Measurements from ENCODE around the gene CCDC88A.

The CCDC88A gene

GRCh38 chr2:55422876-55423665 is 3.4 kb upstream of the CCDC88A start:
- no peak for DNase-seq

GRCh38 chr2:55421326-55421725 is 1.7 kb upstream of the CCDC88A start:
- no peak for DNase-seq

GRCh38 chr2:55420871-55421270 is 1.2 kb upstream of the CCDC88A start:
- no peak for DNase-seq

GRCh38 chr2:55420439-55420725 is 726 bp upstream of the CCDC88A start:
- no peak for DNase-seq

GRCh38 chr2:55419233-55419678 is 400 bp downstream of the CCDC88A start:
- DNase-seq = no peak

- DNase-seq = no peak
These were observed 984 bp downstream of the CCDC88A start for GRCh38 chr2:55418512-55419232.

GRCh38 chr2:55418072-55418471 is 1.6 kb downstream of the CCDC88A start:
- DNase-seq = no peak

GRCh38 chr2:55416786-55417568 is 2.7 kb downstream of the CCDC88A start:
- no peak for DNase-seq

GRCh38 chr2:55415300-55415699 is 4.4 kb downstream of the CCDC88A start:
- no peak for DNase-seq

- DNase-seq = no peak
These were observed 10.5 kb downstream of the CCDC88A start for GRCh38 chr2:55408918-55409868.

- no peak for DNase-seq
These were observed 11.4 kb downstream of the CCDC88A start for GRCh38 chr2:55408098-55408882.

- no peak for DNase-seq
These were observed 14.5 kb downstream of the CCDC88A start for GRCh38 chr2:55405116-55405515.

GRCh38 chr2:55403256-55403998 is 16.2 kb downstream of the CCDC88A start:
- DNase-seq = no peak

GRCh38 chr2:55401124-55401523 is 18.5 kb downstream of the CCDC88A start:
- no peak for DNase-seq

- DNase-seq = no peak
These were observed 19.3 kb downstream of the CCDC88A start for GRCh38 chr2:55400332-55400731.

GRCh38 chr2:55399815-55400214 is 19.8 kb downstream of the CCDC88A start:
- DNase-seq = no peak

GRCh38 chr2:55395724-55396605 is 23.7 kb downstream of the CCDC88A start:
- DNase-seq = no peak

GRCh38 chr2:55391615-55392242 is 27.9 kb downstream of the CCDC88A start:
- DNase-seq = no peak

- DNase-seq = no peak
These were observed 28.5 kb downstream of the CCDC88A start for GRCh38 chr2:55391155-55391554.
